Measurements from ENCODE around the gene WNK1. TPM values are rescaled to one million over a fixed set of nuclear protein-coding genes. Genes with fewer than 3 reads are reported as not detected.

The WNK1 gene
- total RNA-seq, 4 donors from 2014 or later = 79.2 to 169 (median 92.1) TPM

DNA sequence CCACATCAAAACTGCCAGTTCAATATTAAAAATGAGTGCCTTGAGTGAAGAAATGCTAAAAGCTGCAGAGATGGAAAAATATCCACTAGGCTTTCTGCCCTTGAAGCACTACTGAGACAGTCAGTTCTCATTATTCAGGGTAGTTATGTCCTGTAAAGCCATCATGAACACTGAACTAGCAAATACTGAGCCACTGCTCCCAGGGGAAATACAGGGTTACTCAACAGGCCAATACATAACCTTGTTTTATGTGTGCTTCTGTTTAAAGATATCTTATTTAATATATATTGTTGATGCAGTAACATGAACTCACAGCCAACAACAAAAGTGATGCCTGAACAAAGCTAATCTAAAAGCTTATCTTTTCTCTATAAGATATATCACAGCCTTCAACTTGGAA lies 193.8 kb downstream of the WNK1 start:
- Histone ChIP-seq H3K9me3 (no peaks in the 10 kb centered on the region), H3K36me3 (no peaks in the 10 kb centered on the region), H3K27me3 (no peaks in the 10 kb centered on the region), H3K4me1 (peaks cover 6 to 19% (median 10%) of the 10 kb centered on the region in 4 donors), H3K27ac (no peak overlapping the region), H3K4me3 (no peak overlapping the region)
- no peak for DNase-seq
- in situ Hi-C loops (cut with MboI; ENCODE audit: low pct_ligation_motif_present in 1 of 4, low pct_unique_long_range_greater_than_20kb in 1 of 4, low sequenced_read_pairs in 3 of 4) = loop anchor here in 2 of 4 donors (10.0 to 25.0 kb wide), 2 partner anchors 381 to 384 kb away; no protein-coding TSS in a partner anchor
- TF ChIP-seq POLR2A (IDR thresholded peaks at IDR 0.05) (no peak), POLR2AphosphoS5 (IDR thresholded peaks at IDR 0.05) (no peak), CTCF (IDR thresholded peaks at IDR 0.05) (no peak), EP300 (IDR thresholded peaks at IDR 0.05; ENCODE audit: low read depth) (no peak)
- intact Hi-C loops (cut with DNase I; ENCODE audit: low total_unique reads) = no loop called here

- H3K4me1 ChIP-seq = peaks cover 6 to 20% (median 10%) of the 10 kb centered on the region in 4 donors
- H3K36me3 ChIP-seq = no peaks in the 10 kb centered on the region
- H3K27ac ChIP-seq = no peak overlapping the region
- in situ Hi-C loops (cut with MboI; ENCODE audit: low pct_ligation_motif_present in 1 of 4, low pct_unique_long_range_greater_than_20kb in 1 of 4, low sequenced_read_pairs in 3 of 4) = loop anchor here in 2 of 4 donors (10.0 to 25.0 kb wide), 2 partner anchors 382 to 384 kb away; no protein-coding TSS in a partner anchor
- TF ChIP-seq POLR2AphosphoS5 (IDR thresholded peaks at IDR 0.05) = no peak
- no peak for TF ChIP-seq CTCF (IDR thresholded peaks at IDR 0.05)
- no peak for TF ChIP-seq EP300 (IDR thresholded peaks at IDR 0.05; ENCODE audit: low read depth)
- TF ChIP-seq POLR2A (IDR thresholded peaks at IDR 0.05) = no peak
- 77 to 78% methylated on average over 3 to 6 of the region's 6 CpGs for WGBS, 2 donors (ENCODE audit: low coverage in 1 of 2)
- H3K4me3 ChIP-seq = no peak overlapping the region
- no peaks in the 10 kb centered on the region for H3K9me3 ChIP-seq
- no peak for DNase-seq
- intact Hi-C loops (cut with DNase I; ENCODE audit: low total_unique reads) = no loop called here
- H3K27me3 ChIP-seq = no peaks in the 10 kb centered on the region
Measured at GRCh38 chr12:946631-947030, 194.3 kb downstream of the WNK1 start.

DNA sequence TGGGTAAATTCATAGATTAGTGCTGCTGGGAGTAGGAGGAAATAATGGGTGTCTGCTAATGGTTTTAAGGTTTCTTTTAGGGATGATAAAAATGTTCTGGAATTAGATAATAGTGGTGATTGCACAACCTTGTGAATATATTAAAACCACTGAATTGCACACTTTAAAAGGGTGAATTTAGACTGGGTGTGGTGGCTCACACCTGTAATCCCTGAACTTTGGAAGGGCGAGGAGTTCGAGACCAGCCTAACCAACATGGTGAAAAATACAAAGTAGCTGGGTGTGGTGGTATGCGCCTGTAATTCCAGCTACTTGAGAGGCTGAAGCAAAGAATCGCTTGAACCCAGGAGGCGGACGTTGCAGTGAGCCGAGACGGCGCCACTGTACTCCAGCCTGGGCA lies 195.9 kb downstream of the WNK1 start:
- H3K4me3 ChIP-seq = peak overlapping the region; percentile 35 to 74 (median 62)
- peak overlapping the region; percentile 89 to 97 (median 94) for H3K27ac ChIP-seq
- no peaks in the 10 kb centered on the region for H3K9me3 ChIP-seq
- WGBS, 2 donors (ENCODE audit: low coverage in 1 of 2) = 57 to 66% methylated on average over 8 to 9 of the region's 9 CpGs
- no peak for TF ChIP-seq EP300 (IDR thresholded peaks at IDR 0.05; ENCODE audit: low read depth)
- peak in 1 of 3 donors; percentile 51 for TF ChIP-seq POLR2AphosphoS5 (IDR thresholded peaks at IDR 0.05)
- DNase-seq = peak; percentile 52
- in situ Hi-C loops (cut with MboI; ENCODE audit: low pct_ligation_motif_present in 1 of 4, low pct_unique_long_range_greater_than_20kb in 1 of 4, low sequenced_read_pairs in 3 of 4) = loop anchor here in 2 of 4 donors (10.0 to 25.0 kb wide), 2 partner anchors 383 to 386 kb away; no protein-coding TSS in a partner anchor
- no peaks in the 10 kb centered on the region for H3K27me3 ChIP-seq
- intact Hi-C loops (cut with DNase I; ENCODE audit: low total_unique reads) = loop anchor here (2.0 kb wide), 1 partner anchor 377 kb away; no protein-coding TSS in a partner anchor
- peaks cover 6 to 22% (median 10%) of the 10 kb centered on the region in 4 donors for H3K4me1 ChIP-seq
- H3K36me3 ChIP-seq = no peaks in the 10 kb centered on the region

DNA sequence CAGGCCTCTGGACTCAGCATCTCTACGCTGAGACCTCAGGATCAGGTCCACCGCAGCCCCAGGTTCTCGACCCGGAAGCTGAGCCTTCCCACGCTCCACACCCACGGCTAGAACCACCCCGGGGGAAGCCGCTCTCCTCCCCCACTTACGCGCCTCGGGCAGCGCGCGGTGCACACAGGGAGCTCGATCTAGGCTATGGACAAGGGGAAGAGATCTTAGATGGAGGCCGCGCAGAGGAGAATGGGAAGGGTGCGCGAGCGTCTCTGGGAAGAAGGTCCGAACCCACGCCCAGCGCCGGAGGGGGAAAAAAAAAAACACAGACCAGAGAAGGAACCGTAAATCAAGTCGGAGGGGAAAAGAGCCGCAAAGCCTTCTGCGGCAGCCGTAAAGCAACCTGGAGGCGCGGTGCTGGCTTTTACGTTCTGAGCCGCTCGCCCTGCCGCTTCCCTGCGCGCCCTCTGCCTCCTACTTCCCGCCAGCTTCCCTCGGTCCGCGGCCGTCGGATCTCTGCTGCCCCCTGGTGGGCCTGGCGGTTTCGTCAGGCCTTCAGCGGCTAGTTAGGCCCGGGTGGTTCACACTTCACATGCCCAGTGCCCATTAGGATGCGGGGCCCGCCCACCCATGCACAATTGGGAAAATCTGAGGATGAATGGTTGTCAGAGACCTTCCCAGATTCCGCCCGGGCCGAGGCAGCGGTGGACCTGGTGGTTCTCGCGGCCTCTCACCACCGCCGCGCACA lies 197.2 kb downstream of the WNK1 start, which contains the start of gene RAD52:
Gene RAD52, minus strand, starts transcription at position 242 of the 739 bp plus-strand sequence. CDS start 16,636 bp downstream, outside the sequence.
- Histone ChIP-seq H3K4me1 (peaks cover 6 to 26% (median 10%) of the 10 kb centered on the region in 4 donors), H3K4me3 (peak within 1 kb of the TSS; percentile 35 to 74 (median 62)), H3K27ac (peak within 1 kb of the TSS; percentile 89 to 97 (median 94)), H3K9me3 (no peaks in the 10 kb centered on the region), H3K27me3 (no peaks in the 10 kb centered on the region), H3K36me3 (no peaks in the 10 kb centered on the region)
- 7% methylated on average over 55 of the region's 58 CpGs; no CpG with 5 or more reads in 1 of the 2 donors for WGBS, 2 donors (ENCODE audit: low coverage in 1 of 2)
- DNase-seq = peak; percentile 98
- intact Hi-C loops (cut with DNase I; ENCODE audit: low total_unique reads) (loop anchor here (2.0 kb wide), 1 partner anchor 379 kb away; no protein-coding TSS in a partner anchor), in situ Hi-C loops (cut with MboI; ENCODE audit: low pct_ligation_motif_present in 1 of 4, low pct_unique_long_range_greater_than_20kb in 1 of 4, low sequenced_read_pairs in 3 of 4) (loop anchor here in 3 of 4 donors (10.0 to 25.0 kb wide), 3 partner anchors 375 to 387 kb away; no protein-coding TSS in a partner anchor)
- peak; percentile 89 for TF ChIP-seq POLR2A (IDR thresholded peaks at IDR 0.05)
- TF ChIP-seq CTCF (IDR thresholded peaks at IDR 0.05) = peak; percentile 95 to 99 (median 98)
- no peak for TF ChIP-seq EP300 (IDR thresholded peaks at IDR 0.05; ENCODE audit: low read depth)
- TF ChIP-seq POLR2AphosphoS5 (IDR thresholded peaks at IDR 0.05) = peak; percentile 88 to 97 (median 88)

All from transverse colon (tissue), 4 donors.